CD14-positive monocyte (primary cell): ENCODE data around the gene NMBR. TPM values are rescaled to one million over a fixed set of nuclear protein-coding genes. Genes with fewer than 3 reads are reported as not detected.

ENCODE experiments used
- DNase-seq, 3 donors: peaks; one replicate each; pipeline ENCODE4 v3.0.0-alpha.2; 2011 to 2022
- H2AFZ ChIP-seq: 2 replicates; pipeline ENCODE4 v1.6.0; 2012; ENCODE audit warnings: mild to moderate bottlenecking, low read depth, low read length, inconsistent platforms; ENCODE audit not compliant: insufficient read depth, poor library complexity, severe bottlenecking
- H3K27ac ChIP-seq, 2 donors: 1 replicate in 1 of 2; 2 replicates in 1 of 2; pipeline ENCODE4 v1.5.1; 2012 to 2013; ENCODE audit warnings: low read length in 2 of 2, control low read depth in 1 of 2, inconsistent platforms in 1 of 2, low read depth in 1 of 2, mild to moderate bottlenecking in 1 of 2
- H3K27me3 ChIP-seq, 2 donors: one replicate each; pipeline versions ENCODE4 v1.6.0 to v1.6.1; 2011 to 2013; ENCODE audit warnings: low read length in 2 of 2; ENCODE audit not compliant: control insufficient read depth in 2 of 2, insufficient read depth in 2 of 2
- H3K36me3 ChIP-seq, 2 donors: replicated peaks in 1 of 2; 1 replicate in 1 of 2; 2 replicates in 1 of 2; pipeline versions ENCODE4 v1.5.1 to v1.6.1; 2012 to 2013; ENCODE audit warnings: low read length in 2 of 2, control low read depth in 1 of 2, inconsistent platforms in 1 of 2, mild to moderate bottlenecking in 1 of 2; ENCODE audit not compliant: insufficient read depth in 2 of 2, control insufficient read depth in 1 of 2
- H3K4me1 ChIP-seq, 2 donors: 1 replicate in 1 of 2; 2 replicates in 1 of 2; pipeline versions ENCODE4 v1.5.1 to v1.6.1; 2012 to 2013; ENCODE audit warnings: low read length in 2 of 2, control low read depth in 1 of 2, inconsistent platforms in 1 of 2, mild to moderate bottlenecking in 1 of 2, moderate library complexity in 1 of 2; ENCODE audit not compliant: insufficient read depth in 2 of 2, control insufficient read depth in 1 of 2
- H3K4me2 ChIP-seq: replicated peaks from 2 replicates; pipeline ENCODE3; 2012; ENCODE audit warnings: low read length, moderate library complexity, mild to moderate bottlenecking; ENCODE audit not compliant: poor library complexity, severe bottlenecking; ENCODE audit errors: extremely low read depth
- H3K4me3 ChIP-seq, 3 experiments: fragments of 200-600 bp in 1 of 3; sonication (generic) in 1 of 3; replicated peaks in 1 of 3; 1 replicate in 2 of 3; 2 replicates in 1 of 3; pipeline ENCODE4 v1.5.1; 2011 to 2013; ENCODE audit warnings: low read length in 3 of 3, mild to moderate bottlenecking in 3 of 3, control low read depth in 2 of 3, low read depth in 2 of 3, inconsistent platforms in 1 of 3, moderate library complexity in 1 of 3
- H3K79me2 ChIP-seq: 2 replicates; pipeline ENCODE4 v1.6.0; 2012; ENCODE audit warnings: mild to moderate bottlenecking, control low read depth, inconsistent platforms, low read length, moderate library complexity; ENCODE audit not compliant: insufficient read depth
- H3K9ac ChIP-seq: 2 replicates; pipeline ENCODE4 v1.6.0; 2017; ENCODE audit warnings: low read length, mild to moderate bottlenecking; ENCODE audit not compliant: insufficient read depth, poor library complexity, severe bottlenecking
- H3K9me3 ChIP-seq, 2 donors: replicated peaks in 1 of 2; 1 replicate in 1 of 2; 2 replicates in 1 of 2; pipeline versions ENCODE4 v1.5.1 to v1.6.1; 2012 to 2013; ENCODE audit warnings: low read length in 2 of 2, control low read depth in 1 of 2; ENCODE audit not compliant: control insufficient read depth in 1 of 2, insufficient read depth in 1 of 2
- H4K20me1 ChIP-seq: 2 replicates; pipeline ENCODE4 v1.6.0; 2012; ENCODE audit warnings: mild to moderate bottlenecking, low read length, control low read depth, moderate library complexity; ENCODE audit not compliant: insufficient read depth
- H3K27ac Mint-ChIP-seq, 7 donors: one replicate each; pipeline ENCODE4 v1.8.0; 2020; ENCODE audit warnings: mild to moderate bottlenecking in 7 of 7, mixed read lengths in 7 of 7, moderate library complexity in 6 of 7, inconsistent platforms in 2 of 7
- H3K27me3 Mint-ChIP-seq, 3 donors: one replicate each; pipeline ENCODE4 v1.8.0; 2021 to 2022; ENCODE audit warnings: low read depth in 3 of 3, mild to moderate bottlenecking in 3 of 3, mixed read lengths in 3 of 3, moderate library complexity in 3 of 3, inconsistent platforms in 1 of 3
- H3K36me3 Mint-ChIP-seq, 2 donors: one replicate each; pipeline ENCODE4 v1.8.0; 2020; ENCODE audit warnings: mixed read lengths in 2 of 2, inconsistent platforms in 1 of 2, mild to moderate bottlenecking in 1 of 2
- H3K4me1 Mint-ChIP-seq: one replicate; pipeline ENCODE4 v1.8.0; 2020; ENCODE audit warnings: mild to moderate bottlenecking, mixed read lengths
- H3K4me3 Mint-ChIP-seq, 2 donors: one replicate each; pipeline ENCODE4 v1.8.0; 2020; ENCODE audit warnings: mild to moderate bottlenecking in 2 of 2, mixed read lengths in 2 of 2, moderate library complexity in 1 of 2
- H3K9me3 Mint-ChIP-seq, 7 donors: one replicate each; pipeline ENCODE4 v1.8.0; 2020 to 2022; ENCODE audit warnings: mixed read lengths in 7 of 7, mild to moderate bottlenecking in 6 of 7, moderate library complexity in 6 of 7, inconsistent platforms in 2 of 7
- CTCF ChIP-seq: fragments of 200-600 bp; IDR thresholded peaks from one replicate; pipeline ENCODE4 v1.8.0; 2022; ENCODE audit warnings: antibody characterized with exemption, mild to moderate bottlenecking
- WGBS: methylation state at CpG from one replicate; pipeline ENCODE4 v1.1.5; 2013; ENCODE audit warnings: missing lambda C conversion rate; ENCODE audit not compliant: insufficient coverage; 5-methylcytosine and 5-hydroxymethylcytosine counted together
- intact Hi-C, 2 donors: fragments of 100-400 bp; cut with micrococcal nuclease; formaldehyde crosslinking; loops; one replicate each; pipeline versions ENCODE4 v1.15.0 to v1.15.1; 2023
- polyA plus RNA-seq, 3 donors: library from polyadenylated mRNA; depleted of rRNA in 1 of 3; unstranded in 2 of 3; stranded (reverse) in 1 of 3; fragments of 300-500 nt in 2 of 3; fragments of >200 nt in 1 of 3; fragmentation: Illumina TruSeq in 2 of 3; gene quantifications; 1 replicate in 2 of 3; 2 replicates in 1 of 3; pipeline ENCODE4 v1.2.3, GENCODE V29; 2012 to 2021

NMBR gene
- polyA plus RNA-seq, 3 donors: not detected

GRCh38 chr6:142118925-142119324 lies 28.0 kb downstream of the NMBR start:
- Histone ChIP-seq H4K20me1 (no peaks in the 10 kb centered on the region), H3K4me1 (no peaks in the 10 kb centered on the region), H3K9me3 (no peaks in the 10 kb centered on the region), H3K27me3 (no peaks in the 10 kb centered on the region), H3K4me2 (no peak overlapping the region), H3K36me3 (no peaks in the 10 kb centered on the region), H3K79me2 (no peaks in the 10 kb centered on the region), H3K27ac (no peak overlapping the region), H3K4me3 (no peak overlapping the region), H2AFZ (no peak overlapping the region), H3K9ac (no peak overlapping the region)
- Mint-ChIP-seq H3K27ac (peak overlapping the region in 1 of 7 donors; percentile 66), H3K27me3 (peaks cover 0 to 7% (median 2%) of the 10 kb centered on the region in 3 donors), H3K36me3 (no peaks in the 10 kb centered on the region), H3K4me1 (no peaks in the 10 kb centered on the region), H3K4me3 (no peak overlapping the region), H3K9me3 (peaks cover 0 to 2% (median 0%) of the 10 kb centered on the region in 7 donors)
- TF ChIP-seq CTCF: no peak
- intact Hi-C loops: no loop called here
- WGBS: 100% methylated on average over 1 of the region's 2 CpGs
- DNase-seq: no peak

- no peaks in the 10 kb centered on the region for H3K4me1 ChIP-seq
- intact Hi-C loops: no loop called here
- no peak overlapping the region for H3K9ac ChIP-seq
- H3K79me2 ChIP-seq: no peaks in the 10 kb centered on the region
- peaks cover 0 to 7% (median 2%) of the 10 kb centered on the region in 3 donors for H3K27me3 Mint-ChIP-seq
- H3K36me3 Mint-ChIP-seq: no peaks in the 10 kb centered on the region
- no peak overlapping the region for H3K4me3 ChIP-seq
- H4K20me1 ChIP-seq: no peaks in the 10 kb centered on the region
- no peak for TF ChIP-seq CTCF
- no peak overlapping the region for H3K27ac ChIP-seq
- WGBS: no CpG with 5 or more reads among the region's 3 CpGs
- no peak overlapping the region for H2AFZ ChIP-seq
- H3K4me3 Mint-ChIP-seq: no peak overlapping the region
- H3K4me2 ChIP-seq: no peak overlapping the region
- H3K27ac Mint-ChIP-seq: no peak overlapping the region
- no peaks in the 10 kb centered on the region for H3K27me3 ChIP-seq
- no peaks in the 10 kb centered on the region for H3K4me1 Mint-ChIP-seq
- no peak for DNase-seq
- no peaks in the 10 kb centered on the region for H3K36me3 ChIP-seq
- H3K9me3 ChIP-seq: no peaks in the 10 kb centered on the region
- peaks cover 0 to 2% (median 0%) of the 10 kb centered on the region in 7 donors for H3K9me3 Mint-ChIP-seq
These were observed 28.6 kb downstream of the NMBR start for GRCh38 chr6:142118328-142118727.
